Cerebellar cortex (tissue), 1 donor: ENCODE results near the gene LRRTM4.
"Not testable (repeated sequence)": the region's sequence is repeated elsewhere in the genome, so short reads cannot be mapped to it uniquely, and the experiment has no call there.

Source experiments
- DNase-seq: peaks from one replicate; pipeline ENCODE4 v3.0.0-alpha.2; 2015; ENCODE audit warnings: low spot score

The LRRTM4 gene

GRCh38 chr2:77086051-77086450, 436.1 kb downstream of the LRRTM4 start:
- no peak for DNase-seq

- DNase-seq: no peak
These were observed 436.6 kb downstream of the LRRTM4 start for GRCh38 chr2:77085561-77085960.

DNA sequence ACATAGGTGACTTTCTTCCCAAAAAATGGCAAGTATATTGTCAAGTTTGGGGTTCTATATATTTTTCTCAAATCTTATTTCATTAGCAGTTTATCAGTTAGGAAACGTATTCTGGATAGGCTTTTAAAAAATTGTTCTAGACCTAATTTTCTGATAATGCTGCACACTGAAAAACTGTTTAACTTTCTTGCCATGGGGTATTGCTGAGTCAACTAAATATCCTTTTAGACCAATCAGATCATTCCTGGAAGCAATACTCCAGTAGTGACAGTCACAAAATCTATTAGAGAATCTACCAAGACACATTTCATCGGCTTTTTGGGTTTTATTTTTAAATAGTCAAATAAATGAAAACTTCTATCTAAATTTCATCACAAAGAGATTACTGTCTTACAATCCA, 440.6 kb downstream of the LRRTM4 start:
- no peak for DNase-seq

GRCh38 chr2:77064324-77064723, 457.9 kb downstream of the LRRTM4 start:
- DNase-seq: no peak

DNA sequence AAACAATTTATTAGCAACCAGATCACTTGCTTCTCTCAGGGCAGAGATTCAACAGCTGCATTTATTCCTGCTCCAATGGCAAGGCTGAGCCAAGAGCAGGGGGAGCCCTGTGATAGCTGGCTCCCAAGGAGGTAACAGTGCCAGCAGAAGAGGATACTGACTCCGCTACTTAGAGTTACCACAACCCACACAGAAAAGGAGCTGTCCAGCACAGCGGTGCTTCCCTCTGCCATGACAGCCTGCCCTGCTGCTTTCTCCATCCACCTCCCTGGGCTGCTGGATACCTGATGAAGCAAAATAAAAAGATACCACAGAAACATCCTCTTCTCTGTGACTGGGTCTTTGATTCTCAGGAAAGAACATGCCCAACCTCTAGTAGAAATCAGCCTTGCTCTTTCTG, 467.2 kb downstream of the LRRTM4 start:
- no peak for DNase-seq

- no peak for DNase-seq
These were observed 475.8 kb downstream of the LRRTM4 start for GRCh38 chr2:77046339-77046738.

GRCh38 chr2:77045456-77045855, 476.7 kb downstream of the LRRTM4 start:
- not testable (repeated sequence) for DNase-seq

GRCh38 chr2:77034445-77034844, 487.7 kb downstream of the LRRTM4 start:
- DNase-seq: no peak

DNA sequence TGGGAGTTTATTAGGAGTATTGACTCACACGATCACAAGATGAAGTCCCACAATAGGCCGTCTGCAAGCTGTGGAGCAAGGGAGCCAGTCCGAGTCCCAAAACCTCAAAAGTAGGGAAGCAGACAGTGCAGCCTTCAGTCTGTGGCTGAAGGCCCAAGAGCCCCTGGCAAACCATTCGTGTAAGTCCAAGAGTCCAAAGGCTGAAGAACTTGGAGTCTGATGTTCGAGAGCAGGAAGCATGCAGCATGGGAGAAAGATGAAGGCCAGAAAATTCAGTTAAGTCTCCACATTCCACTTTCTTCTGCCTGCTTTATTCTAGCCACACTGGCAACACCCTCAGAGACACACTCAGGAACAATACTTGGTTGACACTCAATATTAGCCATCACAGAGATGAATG, 492.9 kb downstream of the LRRTM4 start:
- DNase-seq: not testable (repeated sequence)

DNA sequence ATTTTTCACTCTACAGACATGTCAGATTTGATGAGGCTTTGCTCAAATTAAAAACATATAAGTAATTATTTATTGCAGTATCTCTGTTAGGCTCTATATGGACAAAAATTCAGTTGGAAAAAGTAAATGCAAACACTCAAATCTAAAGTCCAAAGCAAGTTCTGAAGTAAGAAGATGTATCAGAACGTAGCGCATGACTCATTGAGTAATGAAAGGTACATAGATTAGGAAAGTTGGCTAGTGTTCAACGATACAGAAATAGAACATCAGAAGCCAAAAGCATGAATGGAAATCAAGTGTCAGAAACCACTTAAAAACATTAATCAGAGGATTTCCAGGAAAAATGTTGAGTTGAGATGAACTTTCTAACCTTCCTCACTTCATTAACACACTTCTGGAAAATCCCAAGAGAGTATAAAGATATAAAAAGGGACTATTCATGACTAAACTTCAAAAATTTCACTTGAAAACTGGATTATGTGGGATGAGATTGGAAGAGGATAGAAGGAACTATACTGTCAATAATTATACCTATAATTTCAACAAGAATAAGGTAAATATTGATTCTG, 494.1 kb downstream of the LRRTM4 start:
- no peak for DNase-seq

DNA sequence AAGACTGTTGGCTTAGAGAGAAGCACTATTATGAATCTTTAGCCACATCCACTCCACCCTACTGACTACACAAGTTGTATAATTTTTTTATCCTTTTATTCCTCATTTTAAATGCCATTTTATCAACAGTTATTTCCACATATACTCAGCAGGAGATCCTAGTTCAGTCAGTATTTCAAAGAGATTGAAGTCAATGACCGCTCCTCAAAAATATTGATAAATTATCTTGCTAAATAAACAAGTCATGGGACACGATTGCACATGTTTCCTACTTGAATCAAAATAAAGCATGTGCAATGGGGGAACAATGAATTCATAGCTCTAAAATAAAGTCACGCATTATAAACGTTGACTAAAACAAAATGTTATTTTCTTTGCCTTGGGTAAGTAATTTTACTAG, 496.5 kb downstream of the LRRTM4 start:
- no peak for DNase-seq

- no peak for DNase-seq
These were observed 501.0 kb downstream of the LRRTM4 start for GRCh38 chr2:77021161-77021560.

- DNase-seq: no peak
These were observed 504.0 kb downstream of the LRRTM4 start for GRCh38 chr2:77018219-77018618.

DNA sequence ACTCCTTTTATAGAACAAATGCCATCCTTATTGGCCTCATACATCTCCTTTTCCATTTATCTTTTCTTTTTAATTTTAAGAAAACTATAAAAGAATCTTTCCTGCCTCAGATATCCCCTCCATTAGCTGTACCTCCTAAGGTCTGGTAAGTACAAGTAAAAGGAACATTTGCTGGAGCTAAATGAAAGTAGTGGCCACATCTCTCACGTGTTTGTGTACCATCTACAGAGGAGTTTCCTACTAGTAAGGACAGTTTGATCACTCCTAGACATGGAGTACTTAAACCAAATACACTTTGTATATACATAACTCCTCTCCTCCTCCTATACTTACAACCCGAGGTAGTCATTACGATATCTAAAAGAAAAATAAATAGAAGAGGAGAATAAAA, 504.8 kb downstream of the LRRTM4 start:
- no peak for DNase-seq

GRCh38 chr2:77016443-77017354, 505.5 kb downstream of the LRRTM4 start:
- DNase-seq: no peak

DNA sequence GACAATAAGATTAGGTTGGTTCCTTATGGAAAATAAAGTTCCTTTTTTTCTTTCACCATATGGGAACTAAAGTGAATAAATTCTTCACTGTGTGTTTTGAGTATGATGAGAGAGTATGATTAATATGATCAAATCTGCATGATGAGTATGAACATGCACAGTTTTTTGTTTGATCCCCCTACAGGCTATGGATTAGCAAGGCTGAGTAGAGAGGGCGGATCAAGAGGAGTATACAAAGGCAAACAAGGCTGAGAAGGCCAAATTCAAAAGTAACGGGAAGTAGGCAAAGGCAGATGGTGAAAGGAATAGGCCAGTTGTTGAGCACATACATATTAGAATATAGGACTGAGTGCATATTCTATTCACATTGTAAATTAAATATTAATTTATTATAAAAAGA, 508.2 kb downstream of the LRRTM4 start:
- no peak for DNase-seq

DNA sequence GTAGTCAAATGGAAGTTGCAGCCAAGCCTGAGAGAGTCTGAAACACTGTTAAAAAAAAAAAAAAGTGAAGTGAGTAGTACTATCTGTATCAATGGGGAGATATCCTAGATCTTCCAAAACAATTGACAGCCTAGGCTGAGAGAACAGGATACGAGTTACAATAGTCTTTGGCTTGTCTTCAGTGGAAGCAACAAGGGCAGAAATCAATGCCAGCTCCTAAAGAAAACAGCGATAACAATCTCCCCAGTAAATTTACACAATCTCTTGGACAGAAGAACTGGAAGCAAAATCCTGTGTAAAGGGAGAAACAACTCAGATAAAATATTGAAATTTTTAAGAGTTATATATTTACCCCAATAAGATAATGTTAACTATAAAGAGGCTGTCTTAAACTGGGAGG, 508.7 kb downstream of the LRRTM4 start:
- no peak for DNase-seq

DNA sequence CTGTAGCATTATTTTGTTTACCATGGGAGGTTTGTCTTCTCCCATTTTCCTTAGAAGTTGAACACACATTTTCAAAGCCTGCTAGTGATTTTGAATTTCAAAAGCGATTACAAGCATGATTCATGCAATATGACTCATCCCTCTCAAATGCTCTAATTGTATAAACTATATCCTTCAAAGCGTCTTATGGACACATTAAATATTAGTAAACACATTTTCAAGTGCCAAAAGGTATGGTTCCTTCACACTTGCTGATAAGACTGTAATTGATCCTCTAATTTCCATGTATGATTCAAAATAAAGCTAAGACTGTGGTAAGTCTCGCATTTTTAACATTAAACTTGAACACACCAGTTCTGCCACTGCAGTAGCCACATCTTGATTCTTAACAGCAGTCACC, 512.9 kb downstream of the LRRTM4 start:
- DNase-seq: no peak

DNA sequence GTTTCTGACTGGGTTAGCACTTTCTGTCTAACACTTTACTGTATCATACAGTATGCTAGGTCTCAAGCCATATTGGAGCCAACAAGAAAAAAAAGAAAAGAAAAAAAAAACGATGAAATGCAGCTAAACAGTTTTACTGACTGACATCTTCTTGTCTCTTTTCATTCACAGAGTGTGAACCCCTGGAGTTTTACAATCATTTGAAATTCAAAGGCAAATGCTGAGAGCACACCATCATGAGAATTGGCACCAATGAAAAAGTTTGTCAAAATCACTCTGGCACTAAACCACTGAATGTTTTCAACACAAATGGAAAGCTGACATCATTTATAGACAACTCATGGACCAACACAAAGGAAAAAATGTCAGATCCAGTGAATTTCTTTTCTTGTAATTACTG, 513.3 kb downstream of the LRRTM4 start:
- no peak for DNase-seq

DNA sequence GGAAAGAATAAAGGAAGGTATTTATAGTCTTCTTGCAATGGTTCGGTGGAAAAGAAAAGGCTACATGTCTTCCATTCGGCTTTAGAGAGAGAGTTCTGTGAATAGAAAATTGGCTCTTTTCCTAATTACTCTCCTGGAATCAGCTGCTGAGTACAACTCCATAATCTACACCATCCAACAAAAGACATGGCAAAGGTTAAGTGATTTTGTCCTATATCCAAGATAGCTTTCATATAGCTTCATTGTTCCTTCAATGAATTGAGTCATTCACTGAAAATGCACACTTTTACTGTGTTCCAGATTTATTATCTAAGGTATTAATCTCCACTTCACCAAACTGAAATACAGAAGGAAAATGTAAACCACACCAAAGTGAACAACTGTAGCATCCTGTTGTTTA, 514.5 kb downstream of the LRRTM4 start:
- no peak for DNase-seq

DNA sequence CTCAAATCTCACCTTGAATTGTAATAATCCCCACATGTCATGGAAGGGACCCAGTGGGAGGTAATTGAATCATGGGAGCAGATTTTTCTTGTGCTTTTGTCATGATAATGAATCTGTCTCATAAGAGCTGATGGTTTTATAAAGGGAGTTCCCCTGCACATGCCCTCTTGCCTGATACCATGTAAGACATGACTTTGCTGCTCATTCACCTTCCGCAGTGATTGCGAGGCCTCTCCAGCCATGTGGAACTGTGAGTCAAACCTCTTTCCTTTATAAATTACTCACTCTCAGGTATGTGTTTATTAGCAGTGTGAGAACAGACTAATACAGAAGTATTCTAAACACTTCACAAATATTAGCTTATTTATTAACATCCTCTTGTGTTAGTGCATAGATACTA, 516.7 kb downstream of the LRRTM4 start:
- DNase-seq: no peak

- no peak for DNase-seq
These were observed 520.3 kb downstream of the LRRTM4 start for GRCh38 chr2:77001895-77002294.

GRCh38 chr2:76998704-76999103, 523.5 kb downstream of the LRRTM4 start:
- DNase-seq: no peak

GRCh38 chr2:76998152-76998551, 524.0 kb downstream of the LRRTM4 start:
- no peak for DNase-seq
